Mesenchymal stem cell (in vitro differentiated cells and primary cell): Measurements from ENCODE around the gene LRRIQ3.

Source experiments
- DNase-seq: peaks from one replicate; pipeline ENCODE4 v3.0.0-alpha.2; 2013
- H2AFZ ChIP-seq: one replicate; pipeline ENCODE4 v1.6.1; 2013; ENCODE audit warnings: low read depth, mild to moderate bottlenecking, control low read depth, inconsistent platforms, low read length, moderate library complexity
- H2AK5ac ChIP-seq: 2 replicates; pipeline ENCODE4 v1.6.1; 2013; ENCODE audit warnings: low read length, moderate library complexity, mild to moderate bottlenecking, inconsistent platforms; ENCODE audit not compliant: severe bottlenecking
- H2BK120ac ChIP-seq: one replicate; pipeline ENCODE4 v1.6.1; 2013; ENCODE audit warnings: low read depth, mild to moderate bottlenecking, inconsistent platforms, low read length, moderate library complexity
- H2BK12ac ChIP-seq, 2 experiments: one replicate each; pipeline ENCODE4 v1.6.1; 2013; ENCODE audit warnings: inconsistent platforms in 2 of 2, low read length in 2 of 2, mild to moderate bottlenecking in 2 of 2, moderate library complexity in 2 of 2, control low read depth in 1 of 2
- H2BK15ac ChIP-seq: one replicate; pipeline ENCODE4 v1.6.1; 2013; ENCODE audit warnings: mild to moderate bottlenecking, low read depth, inconsistent platforms; ENCODE audit not compliant: poor library complexity, severe bottlenecking
- H2BK5ac ChIP-seq: 2 replicates; pipeline ENCODE4 v1.6.1; 2013; ENCODE audit warnings: low read depth, mild to moderate bottlenecking, low read length, control low read depth, inconsistent platforms; ENCODE audit not compliant: poor library complexity, severe bottlenecking
- H3K14ac ChIP-seq, 2 experiments: one replicate each; pipeline ENCODE4 v1.6.1; 2013; ENCODE audit warnings: inconsistent platforms in 2 of 2, low read length in 2 of 2, control low read depth in 1 of 2, mild to moderate bottlenecking in 1 of 2, moderate library complexity in 1 of 2
- H3K18ac ChIP-seq, 2 experiments: one replicate each; pipeline ENCODE4 v1.6.1; 2013; ENCODE audit warnings: inconsistent platforms in 2 of 2, low read length in 2 of 2, control low read depth in 1 of 2, low read depth in 1 of 2, mild to moderate bottlenecking in 1 of 2
- H3K23ac ChIP-seq, 2 experiments: one replicate each; pipeline ENCODE4 v1.6.1; 2013; ENCODE audit warnings: inconsistent platforms in 2 of 2, low read length in 2 of 2, mild to moderate bottlenecking in 2 of 2, moderate library complexity in 2 of 2, control low read depth in 1 of 2
- H3K27ac ChIP-seq: 2 replicates; pipeline ENCODE4 v1.5.1; 2013; ENCODE audit warnings: mild to moderate bottlenecking, moderate library complexity, low read length, control low read depth, inconsistent platforms; ENCODE audit not compliant: poor library complexity, severe bottlenecking
- H3K27me3 ChIP-seq, 2 experiments: 2 replicates each; pipeline versions ENCODE4 v1.6.1 to v1.7.0; 2013; ENCODE audit warnings: low read length in 2 of 2, mild to moderate bottlenecking in 2 of 2, moderate library complexity in 2 of 2, control low read depth in 1 of 2, inconsistent platforms in 1 of 2; ENCODE audit not compliant: control insufficient read depth in 1 of 2, insufficient read depth in 1 of 2
- H3K36me3 ChIP-seq, 2 experiments: 2 replicates each; pipeline versions ENCODE4 v1.6.1 to v1.7.0; 2013; ENCODE audit warnings: low read length in 2 of 2, control low read depth in 1 of 2, inconsistent platforms in 1 of 2, low read depth in 1 of 2, mild to moderate bottlenecking in 1 of 2; ENCODE audit not compliant: insufficient read depth in 2 of 2, control insufficient read depth in 1 of 2
- H3K4ac ChIP-seq, 2 experiments: one replicate each; pipeline ENCODE4 v1.6.1; 2013; ENCODE audit warnings: inconsistent platforms in 2 of 2, low read length in 2 of 2, mild to moderate bottlenecking in 2 of 2, moderate library complexity in 2 of 2, control low read depth in 1 of 2, low read depth in 1 of 2
- H3K4me1 ChIP-seq: 2 replicates; pipeline ENCODE4 v1.6.1; 2013; ENCODE audit warnings: low read depth, low read length, control low read depth; ENCODE audit not compliant: control insufficient read depth, insufficient read depth
- H3K4me2 ChIP-seq: 2 replicates; pipeline ENCODE4 v1.6.1; 2013; ENCODE audit warnings: low read length, mild to moderate bottlenecking, inconsistent platforms; ENCODE audit not compliant: poor library complexity, severe bottlenecking
- H3K4me3 ChIP-seq, 2 experiments: 2 replicates each; pipeline versions ENCODE4 v1.5.1 to v1.7.0; 2013; ENCODE audit warnings: low read length in 2 of 2, mild to moderate bottlenecking in 2 of 2, control low read depth in 1 of 2, low read depth in 1 of 2; ENCODE audit not compliant: insufficient read depth in 1 of 2
- H3K79me1 ChIP-seq: replicated peaks from 2 replicates; pipeline ENCODE4 v1.6.1; 2013; ENCODE audit warnings: mild to moderate bottlenecking, control low read depth, low read length, inconsistent platforms; ENCODE audit not compliant: poor library complexity, severe bottlenecking
- H3K9ac ChIP-seq: 2 replicates; pipeline ENCODE4 v1.7.0; 2013; ENCODE audit warnings: mild to moderate bottlenecking, low read length, moderate library complexity
- H3K9me3 ChIP-seq: 2 replicates; pipeline ENCODE4 v1.7.0; 2013; ENCODE audit warnings: mild to moderate bottlenecking, low read length; ENCODE audit not compliant: control insufficient read depth
- H4K8ac ChIP-seq: one replicate; pipeline ENCODE4 v1.6.1; 2013; ENCODE audit warnings: inconsistent platforms, mild to moderate bottlenecking, low read length, moderate library complexity
- H4K91ac ChIP-seq: one replicate; pipeline ENCODE4 v1.6.1; 2013; ENCODE audit warnings: mild to moderate bottlenecking, low read length, inconsistent platforms
- WGBS: methylation state at CpG from one replicate; pipeline ENCODE4 v1.1.7; 2013; ENCODE audit warnings: mixed read lengths; 5-methylcytosine and 5-hydroxymethylcytosine counted together

The LRRIQ3 gene

GRCh38 chr1:74222701-74223100, 24.7 kb upstream of the LRRIQ3 start:
- no peak overlapping the region for H3K4me2 ChIP-seq
- H3K27me3 ChIP-seq, result no peaks in the 10 kb centered on the region
- no peaks in the 10 kb centered on the region for H3K4me1 ChIP-seq
- no peak overlapping the region for H2BK12ac ChIP-seq
- no peak overlapping the region for H3K18ac ChIP-seq
- no peak overlapping the region for H3K27ac ChIP-seq
- H4K8ac ChIP-seq, result no peak overlapping the region
- H3K14ac ChIP-seq, result no peak overlapping the region
- H3K9me3 ChIP-seq, result peaks cover 33% of the 10 kb centered on the region
- no peak overlapping the region for H2BK120ac ChIP-seq
- H2BK15ac ChIP-seq, result no peak overlapping the region
- no peaks in the 10 kb centered on the region for H3K36me3 ChIP-seq
- no peaks in the 10 kb centered on the region for H3K79me1 ChIP-seq
- no peak overlapping the region for H4K91ac ChIP-seq
- H2AFZ ChIP-seq, result no peak overlapping the region
- no peak overlapping the region for H3K4me3 ChIP-seq
- H2AK5ac ChIP-seq, result no peak overlapping the region
- DNase-seq, result no peak
- H3K9ac ChIP-seq, result no peak overlapping the region
- no peak overlapping the region for H3K23ac ChIP-seq
- no peak overlapping the region for H3K4ac ChIP-seq
- WGBS, result 93% methylated on average over 5 of the region's 5 CpGs
- no peak overlapping the region for H2BK5ac ChIP-seq

- no peak overlapping the region for H2AK5ac ChIP-seq
- no peaks in the 10 kb centered on the region for H3K4me1 ChIP-seq
- H3K14ac ChIP-seq, result no peak overlapping the region
- H3K27me3 ChIP-seq, result no peaks in the 10 kb centered on the region
- H3K4ac ChIP-seq, result no peak overlapping the region
- H3K9me3 ChIP-seq, result no peaks in the 10 kb centered on the region
- H3K36me3 ChIP-seq, result no peaks in the 10 kb centered on the region
- DNase-seq, result no peak
- no peak overlapping the region for H3K4me2 ChIP-seq
- no peak overlapping the region for H3K18ac ChIP-seq
- no peak overlapping the region for H2BK15ac ChIP-seq
- no peak overlapping the region for H2BK5ac ChIP-seq
- H3K23ac ChIP-seq, result no peak overlapping the region
- no peak overlapping the region for H3K27ac ChIP-seq
- H3K4me3 ChIP-seq, result no peak overlapping the region
- H2BK120ac ChIP-seq, result no peak overlapping the region
- WGBS, result no CpG with 5 or more reads among the region's 1 CpG
- H3K9ac ChIP-seq, result no peak overlapping the region
- no peaks in the 10 kb centered on the region for H3K79me1 ChIP-seq
- no peak overlapping the region for H4K91ac ChIP-seq
- H2BK12ac ChIP-seq, result no peak overlapping the region
- H2AFZ ChIP-seq, result no peak overlapping the region
- no peak overlapping the region for H4K8ac ChIP-seq
These were observed 17.3 kb upstream of the LRRIQ3 start for GRCh38 chr1:74215229-74215628.

GRCh38 chr1:74205266-74205665, 7.3 kb upstream of the LRRIQ3 start:
- Histone ChIP-seq H3K18ac (no peak overlapping the region), H3K36me3 (peaks cover 0 to 49% of the 10 kb centered on the region in 2 experiments), H2BK120ac (no peak overlapping the region), H3K27me3 (no peaks in the 10 kb centered on the region), H3K4ac (no peak overlapping the region), H2BK12ac (no peak overlapping the region), H3K23ac (no peak overlapping the region), H3K9me3 (no peaks in the 10 kb centered on the region), H3K4me3 (no peak overlapping the region), H3K9ac (no peak overlapping the region), H2BK15ac (no peak overlapping the region), H3K27ac (no peak overlapping the region), H3K4me1 (no peaks in the 10 kb centered on the region), H4K8ac (no peak overlapping the region), H3K4me2 (no peak overlapping the region), H4K91ac (no peak overlapping the region), H2BK5ac (no peak overlapping the region), H2AFZ (no peak overlapping the region), H3K14ac (no peak overlapping the region), H2AK5ac (no peak overlapping the region), H3K79me1 (no peaks in the 10 kb centered on the region)
- WGBS, result 71% methylated on average over 1 of the region's 2 CpGs
- DNase-seq, result peak; percentile 16

- no peak overlapping the region for H3K4me2 ChIP-seq
- H3K9me3 ChIP-seq, result no peaks in the 10 kb centered on the region
- no peak overlapping the region for H2BK12ac ChIP-seq
- H3K9ac ChIP-seq, result peak overlapping the region; percentile 96
- 91% methylated on average over 3 of the region's 5 CpGs for WGBS
- H3K4me1 ChIP-seq, result no peaks in the 10 kb centered on the region
- no peak overlapping the region for H4K8ac ChIP-seq
- no peak overlapping the region for H2BK5ac ChIP-seq
- peaks cover 2% of the 10 kb centered on the region for H3K79me1 ChIP-seq
- no peak overlapping the region for H3K27ac ChIP-seq
- no peak overlapping the region for H2BK120ac ChIP-seq
- no peak overlapping the region for H3K18ac ChIP-seq
- H3K4ac ChIP-seq, result no peak overlapping the region
- H3K14ac ChIP-seq, result no peak overlapping the region
- peaks cover 0 to 26% of the 10 kb centered on the region in 2 experiments for H3K36me3 ChIP-seq
- H3K23ac ChIP-seq, result no peak overlapping the region
- H3K4me3 ChIP-seq, result peak overlapping the region in 1 of 2 experiments; percentile 86
- no peak overlapping the region for H2AFZ ChIP-seq
- no peak for DNase-seq
- H2AK5ac ChIP-seq, result no peak overlapping the region
- no peaks in the 10 kb centered on the region for H3K27me3 ChIP-seq
- H2BK15ac ChIP-seq, result no peak overlapping the region
- no peak overlapping the region for H4K91ac ChIP-seq
These were observed 1.5 kb upstream of the LRRIQ3 start for GRCh38 chr1:74199504-74199903.
